HG03354 (cell line): ENCODE results near the gene PIWIL4.
A peak's percentile ranks its signal among the peaks of the same experiment; 100 is the strongest.
"Not testable (repeated sequence)": the region's sequence is repeated elsewhere in the genome, so short reads cannot be mapped to it uniquely, and the experiment has no call there.

Experiments
- ATAC-seq: cut with Tn5 transposase; IDR thresholded peaks from one replicate; pipeline ENCODE4 v1.9.1; 2021; ENCODE audit warnings: mild to moderate bottlenecking; ENCODE audit not compliant: unreplicated experiment, poor library complexity, severe bottlenecking

Gene PIWIL4

GRCh38 chr11:94546162-94546470, 21.1 kb upstream of the PIWIL4 start:
- no peak for ATAC-seq

GRCh38 chr11:94546886-94547285, 20.3 kb upstream of the PIWIL4 start:
- ATAC-seq: no peak

GRCh38 chr11:94549146-94549545, 18.0 kb upstream of the PIWIL4 start:
- no peak for ATAC-seq

- no peak for ATAC-seq
Observed at GRCh38 chr11:94550513-94550912, 16.7 kb upstream of the PIWIL4 start.

- no peak for ATAC-seq
Observed at GRCh38 chr11:94553938-94554337, 13.2 kb upstream of the PIWIL4 start.

- ATAC-seq: peak; percentile 43
Observed at GRCh38 chr11:94555752-94556329, 11.3 kb upstream of the PIWIL4 start.

- ATAC-seq: no peak
Observed at GRCh38 chr11:94557421-94557820, 9.7 kb upstream of the PIWIL4 start.

- peak; percentile 12 for ATAC-seq
Observed at GRCh38 chr11:94557992-94558391, 9.2 kb upstream of the PIWIL4 start.

- ATAC-seq: peak; percentile 58
Observed at GRCh38 chr11:94558468-94558867, 8.7 kb upstream of the PIWIL4 start.

- no peak for ATAC-seq
Observed at GRCh38 chr11:94558932-94559331, 8.2 kb upstream of the PIWIL4 start.

- no peak for ATAC-seq
Observed at GRCh38 chr11:94559361-94559760, 7.8 kb upstream of the PIWIL4 start.

GRCh38 chr11:94560834-94561233, 6.3 kb upstream of the PIWIL4 start:
- no peak for ATAC-seq

GRCh38 chr11:94563176-94563847, 3.9 kb upstream of the PIWIL4 start:
- no peak for ATAC-seq

GRCh38 chr11:94563848-94564467, 3.2 kb upstream of the PIWIL4 start:
- ATAC-seq: no peak

GRCh38 chr11:94568200-94568599, 1.0 kb downstream of the PIWIL4 start:
- no peak for ATAC-seq

GRCh38 chr11:94568717-94569116, 1.5 kb downstream of the PIWIL4 start:
- ATAC-seq: no peak

- ATAC-seq: not testable (repeated sequence)
Observed at GRCh38 chr11:94572975-94573374, 5.8 kb downstream of the PIWIL4 start.

GRCh38 chr11:94574193-94574961, 7.2 kb downstream of the PIWIL4 start:
- ATAC-seq: no peak

- ATAC-seq: no peak
Observed at GRCh38 chr11:94576306-94576705, 9.1 kb downstream of the PIWIL4 start.

- ATAC-seq: no peak
Observed at GRCh38 chr11:94577841-94578240, 10.7 kb downstream of the PIWIL4 start.

- ATAC-seq: no peak
Observed at GRCh38 chr11:94581926-94582325, 14.8 kb downstream of the PIWIL4 start.
